A549 treated with DMSO at 1 μM for 4 hours (cell line): ENCODE data around the gene CTCF. TPM values are rescaled to one million over a fixed set of nuclear protein-coding genes. Genes with fewer than 3 reads are reported as not detected.

Source experiments
- total RNA-seq: library from RNA; stranded (reverse); fragments of 200-300 nt; extraction: Qiagen RNA extraction; gene quantifications from 5 replicates; pipeline ENCODE4 v1.2.3, GENCODE V29; 2022; ENCODE audit warnings: low read depth

CTCF gene, protein sequence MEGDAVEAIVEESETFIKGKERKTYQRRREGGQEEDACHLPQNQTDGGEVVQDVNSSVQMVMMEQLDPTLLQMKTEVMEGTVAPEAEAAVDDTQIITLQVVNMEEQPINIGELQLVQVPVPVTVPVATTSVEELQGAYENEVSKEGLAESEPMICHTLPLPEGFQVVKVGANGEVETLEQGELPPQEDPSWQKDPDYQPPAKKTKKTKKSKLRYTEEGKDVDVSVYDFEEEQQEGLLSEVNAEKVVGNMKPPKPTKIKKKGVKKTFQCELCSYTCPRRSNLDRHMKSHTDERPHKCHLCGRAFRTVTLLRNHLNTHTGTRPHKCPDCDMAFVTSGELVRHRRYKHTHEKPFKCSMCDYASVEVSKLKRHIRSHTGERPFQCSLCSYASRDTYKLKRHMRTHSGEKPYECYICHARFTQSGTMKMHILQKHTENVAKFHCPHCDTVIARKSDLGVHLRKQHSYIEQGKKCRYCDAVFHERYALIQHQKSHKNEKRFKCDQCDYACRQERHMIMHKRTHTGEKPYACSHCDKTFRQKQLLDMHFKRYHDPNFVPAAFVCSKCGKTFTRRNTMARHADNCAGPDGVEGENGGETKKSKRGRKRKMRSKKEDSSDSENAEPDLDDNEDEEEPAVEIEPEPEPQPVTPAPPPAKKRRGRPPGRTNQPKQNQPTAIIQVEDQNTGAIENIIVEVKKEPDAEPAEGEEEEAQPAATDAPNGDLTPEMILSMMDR
- 35.5 to 40.4 TPM (median 38.4 TPM) in 5 replicates for total RNA-seq

DNA sequence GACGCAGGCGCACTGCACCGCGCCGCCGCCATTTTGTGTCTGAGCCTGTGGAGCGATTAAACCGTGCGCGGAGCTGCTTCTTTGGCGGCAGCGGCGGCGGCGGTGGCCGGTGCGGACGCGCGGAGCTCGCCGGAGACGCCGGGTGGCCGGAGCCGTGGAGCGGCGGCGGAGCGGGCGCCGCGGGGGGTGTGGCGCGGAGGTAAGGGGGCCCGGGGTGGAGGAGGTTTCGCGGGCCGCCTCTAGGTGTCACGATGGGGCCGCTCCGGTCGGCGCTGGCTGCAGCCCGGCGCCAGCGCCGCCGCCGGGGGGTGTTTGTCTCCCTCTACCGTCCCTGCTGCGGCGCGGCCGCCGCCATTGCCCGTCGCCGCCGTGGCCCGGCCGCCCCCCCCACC, at the start of gene CTCF:
Gene CTCF (plus strand): TSS at position 1 of the 392 bp plus-strand sequence. CDS start 48,307 bp downstream, outside the sequence.

DNA sequence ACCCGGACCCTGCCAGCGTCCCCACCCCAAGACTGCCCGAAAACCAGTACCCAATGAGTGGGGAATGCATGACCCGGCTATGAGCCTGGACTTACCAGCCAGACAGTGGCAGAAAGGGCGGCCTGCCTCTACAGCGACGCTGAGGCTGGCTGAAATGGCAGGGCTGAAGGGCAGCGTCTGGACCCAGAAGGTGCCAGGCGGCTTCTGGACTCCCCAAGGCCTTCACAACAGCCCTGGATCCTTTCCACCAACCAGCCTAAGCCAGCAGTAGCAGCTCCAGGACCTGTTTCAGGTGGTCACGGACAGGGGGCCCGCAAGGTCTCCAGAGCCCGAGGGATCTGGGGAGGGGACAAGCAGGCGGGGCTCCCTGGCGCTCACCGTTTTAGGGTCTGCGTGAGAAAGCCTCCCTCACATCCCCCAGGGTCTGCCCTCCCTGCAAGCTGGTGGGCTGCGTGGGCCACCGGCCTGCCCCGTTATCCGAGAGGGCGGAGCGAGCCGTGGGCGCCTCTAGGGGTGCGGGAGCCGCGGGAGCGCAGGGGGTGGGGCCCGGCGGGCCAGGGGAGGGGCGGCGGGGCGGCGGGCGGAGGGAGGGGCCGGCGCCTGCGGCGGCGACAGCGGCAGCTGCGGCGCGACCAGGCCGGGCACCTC, 34.0 kb upstream of the CTCF start, which contains the start of gene RIPOR1:
Gene RIPOR1 (plus strand): TSS at position 608 of the 648 bp plus-strand sequence. CDS start 9,618 bp downstream, outside the sequence.

DNA sequence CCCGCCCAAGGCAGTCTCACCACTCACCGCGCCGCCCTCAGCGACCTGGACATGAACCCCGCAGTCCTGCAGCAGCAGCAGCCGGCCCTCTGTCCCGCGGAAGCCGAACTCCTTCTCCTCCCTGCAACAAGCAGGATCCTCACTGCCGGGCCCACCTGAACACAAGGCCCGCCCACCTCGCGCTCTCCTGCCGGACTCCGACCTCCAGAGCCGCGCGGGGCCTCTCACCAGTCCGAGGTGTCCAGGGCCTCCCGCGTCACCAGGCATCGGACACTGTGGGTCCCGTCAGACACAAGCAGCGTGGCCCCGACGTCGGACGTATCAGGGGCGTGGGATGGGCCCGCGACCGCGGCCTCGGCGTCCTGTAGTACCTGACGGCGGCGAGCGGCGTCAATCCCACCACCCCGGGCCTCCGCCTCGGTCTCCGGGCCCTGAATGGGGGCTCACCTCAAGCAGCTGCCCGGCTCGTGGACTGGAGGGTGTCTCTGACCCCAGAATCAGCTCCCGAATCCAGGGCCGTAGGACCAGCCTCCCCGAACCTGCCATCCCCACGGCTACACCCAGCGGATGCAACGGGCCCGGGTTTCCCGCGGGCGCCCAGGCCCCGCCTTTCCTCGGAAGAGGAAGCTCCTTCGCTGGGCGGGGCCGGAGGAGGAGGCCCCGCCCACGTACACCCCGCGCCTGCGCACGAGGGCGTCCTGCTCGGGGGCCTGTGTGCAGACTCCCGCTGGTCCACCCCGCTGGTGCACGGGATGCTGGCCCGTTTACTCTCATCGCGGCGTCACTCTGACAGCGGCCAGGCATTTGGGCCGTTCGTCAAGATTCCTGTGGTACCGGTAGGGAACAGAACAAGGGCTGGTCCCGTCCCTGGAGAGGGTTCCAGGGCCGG, 97.6 kb downstream of the CTCF start, which contains the start of gene ACD:
Gene ACD (minus strand): TSS at position 586 of the 889 bp plus-strand sequence. CDS start 40 bp downstream, at position 546.

DNA sequence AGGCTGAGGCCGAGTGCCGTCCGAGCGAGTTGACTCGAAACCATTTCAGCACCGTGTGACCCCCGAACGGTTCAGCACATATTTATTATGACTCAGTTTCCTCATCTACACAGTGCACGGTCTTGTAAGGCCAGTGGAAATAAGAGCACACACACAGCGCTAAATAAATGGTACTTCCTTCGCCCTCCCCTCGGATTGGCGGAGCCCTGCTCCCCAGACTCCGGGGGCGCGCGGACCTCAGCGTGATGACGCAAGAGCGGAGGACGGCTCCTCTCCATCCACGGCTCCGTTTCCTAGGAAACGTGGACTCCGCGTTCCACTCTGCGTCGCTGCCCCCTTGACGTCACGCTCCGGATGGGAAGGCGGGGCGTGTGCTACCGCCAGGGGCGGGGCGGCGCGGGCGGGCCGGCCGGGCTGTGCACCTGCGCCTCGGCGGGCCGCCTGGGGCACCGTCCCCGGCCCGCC, 98.3 kb downstream of the CTCF start, which contains the start of gene PARD6A:
Gene PARD6A (plus strand): TSS at position 397 of the 465 bp plus-strand sequence. CDS start 79 bp downstream, outside the sequence.

DNA sequence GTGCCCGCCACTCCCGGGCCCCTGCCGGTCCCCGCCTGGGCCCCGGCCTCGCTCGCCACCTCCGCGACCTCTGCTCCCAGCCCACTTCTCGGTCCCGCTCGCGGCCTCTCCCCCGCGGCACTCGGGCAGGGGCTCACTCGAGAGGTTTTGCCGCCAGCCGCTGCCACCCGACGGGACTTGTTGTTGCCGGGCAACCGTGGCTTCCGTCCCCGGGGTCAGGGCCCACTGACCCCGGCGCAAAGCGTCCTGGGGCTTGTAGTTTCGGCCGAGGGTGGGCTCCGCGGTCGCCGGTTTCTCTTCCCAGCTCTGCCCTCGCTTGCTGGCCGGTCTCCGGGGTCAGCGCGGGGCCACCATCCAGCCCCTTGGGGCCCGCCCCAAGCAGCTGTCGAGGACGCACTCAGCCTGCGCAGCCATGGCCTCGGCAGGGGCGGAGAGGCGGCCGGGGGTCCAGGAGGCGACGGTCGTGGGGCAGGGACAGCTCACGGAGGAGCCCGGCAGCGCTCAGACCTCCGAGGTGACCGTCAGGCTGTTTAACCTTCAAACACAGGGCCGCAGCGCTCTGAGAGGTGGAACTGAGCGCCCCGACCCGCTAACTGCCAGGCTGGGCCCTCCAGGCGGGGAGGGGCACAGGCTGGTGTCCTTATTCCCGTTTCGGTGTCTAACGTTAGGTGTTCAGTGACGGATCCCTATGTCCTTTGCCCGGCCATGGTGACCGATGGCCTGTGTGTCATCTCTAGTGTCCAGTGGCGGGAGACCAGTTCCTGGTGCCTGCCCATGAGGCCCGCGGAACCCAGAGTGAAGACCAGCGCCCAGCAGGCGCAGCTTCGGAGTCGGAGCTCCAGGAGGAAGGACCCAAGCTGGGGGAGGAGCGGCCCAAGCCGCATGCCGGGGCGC, 104.5 kb downstream of the CTCF start, which contains the start of the genes C16orf86 and ENKD1:
Gene C16orf86 (plus strand): TSS at position 256 of the 894 bp plus-strand sequence. CDS start 157 bp downstream, at position 413.
Gene ENKD1 (minus strand): TSS at position 192 of the 894 bp plus-strand sequence. CDS start 308 bp downstream, outside the sequence.

Other genes starting within 250 kb of the CTCF start
- gene KCTD19, start 235.8 kb upstream of the CTCF start, total RNA-seq, result 0.20 to 0.37 TPM (median 0.28 TPM) in 4 of 5 replicates, not detected in the other
- 0.23 to 0.48 TPM (median 0.23 TPM) in 3 of 5 replicates, not detected in the others for gene LRRC36, start 235.7 kb upstream of the CTCF start, total RNA-seq
- gene TPPP3, start 169.0 kb upstream of the CTCF start, total RNA-seq, result 10.2 to 14.4 TPM (median 12.0 TPM) in 5 replicates
- 5.3 to 6.9 TPM (median 6.3 TPM) in 5 replicates for gene ZDHHC1, start 146.0 kb upstream of the CTCF start, total RNA-seq
- 0.64 to 2.0 TPM (median 1.7 TPM) in 5 replicates for gene HSD11B2, start 131.4 kb upstream of the CTCF start, total RNA-seq
- 104 to 119 TPM (median 107 TPM) in 5 replicates for gene ATP6V0D1, start 81.4 kb upstream of the CTCF start, total RNA-seq
- gene AGRP, start 79.0 kb upstream of the CTCF start, total RNA-seq, result not detected in 5 replicates
- gene RIPOR1, start 33.7 kb upstream of the CTCF start, total RNA-seq, result 38.6 to 43.8 TPM (median 41.5 TPM) in 5 replicates
- gene CARMIL2, start 82.6 kb downstream of the CTCF start, total RNA-seq, result 0.49 to 1.8 TPM (median 1.2 TPM) in 5 replicates
- 24.1 to 37.2 TPM (median 32.7 TPM) in 5 replicates for gene ACD, start 97.7 kb downstream of the CTCF start, total RNA-seq
- 1.2 to 2.1 TPM (median 1.8 TPM) in 5 replicates for gene PARD6A, start 98.4 kb downstream of the CTCF start, total RNA-seq
- gene ENKD1, start 104.2 kb downstream of the CTCF start, total RNA-seq, result 8.0 to 11.8 TPM (median 10.9 TPM) in 5 replicates
- 0.06 to 0.17 TPM in 2 of 5 replicates, not detected in the others for gene C16orf86, start 104.3 kb downstream of the CTCF start, total RNA-seq
- 16.1 to 17.8 TPM (median 17.5 TPM) in 5 replicates for gene GFOD2, start 156.8 kb downstream of the CTCF start, total RNA-seq
- 8.5 to 11.0 TPM (median 9.6 TPM) in 5 replicates for gene RANBP10, start 244.0 kb downstream of the CTCF start, total RNA-seq
- 0.32 to 0.56 TPM (median 0.47 TPM) in 5 replicates for gene TSNAXIP1, start 244.4 kb downstream of the CTCF start, total RNA-seq